Measurements from ENCODE around the gene IL2RA.
A peak's percentile ranks its signal among the peaks of the same experiment; 100 is the strongest.

IL2RA gene

GRCh38 chr10:5981529-5981928 lies 80.6 kb downstream of the IL2RA start:
- Histone ChIP-seq H4K20me1 (ENCODE audit: insufficient read depth, low read length) (no peaks in the 10 kb centered on the region), H3K36me3 (ENCODE audit: insufficient read depth, low read length) (no peaks in the 10 kb centered on the region), H3K4me3 (ENCODE audit: low read depth, low read length, poor library complexity, severe bottlenecking) (no peak overlapping the region), H3K4me2 (ENCODE audit: low read length) (no peak overlapping the region), H3K79me2 (ENCODE audit: insufficient read depth, low read length) (no peaks in the 10 kb centered on the region), H3K9ac (ENCODE audit: low read length) (no peak overlapping the region), H2AFZ (ENCODE audit: low read length) (no peak overlapping the region), H3K9me3 (ENCODE audit: low read length) (no peaks in the 10 kb centered on the region), H3K27me3 (ENCODE audit: insufficient read depth, low read length) (no peaks in the 10 kb centered on the region; the same call in 1 of the 2 replicates), H3K4me1 (ENCODE audit: insufficient read depth, low read length, severe bottlenecking) (peaks cover 10% of the 10 kb centered on the region), H3K9me2 (ENCODE audit: low read depth, low read length) (no peaks in the 10 kb centered on the region), H3F3A (ENCODE audit: insufficient read depth, low read length) (no peaks in the 10 kb centered on the region), H3K27ac (ENCODE audit: low read depth, low read length, poor library complexity, severe bottlenecking) (no peak overlapping the region)
- TF ChIP-seq CTCF (IDR thresholded peaks at IDR 0.05; ENCODE audit: low read length) (no peak), EZH2 (IDR thresholded peaks at IDR 0.05; ENCODE audit: borderline replicate concordance, low read length) (no peak)

- H4K20me1 ChIP-seq (ENCODE audit: insufficient read depth, low read length) = no peaks in the 10 kb centered on the region
- H3K9ac ChIP-seq (ENCODE audit: low read length) = peak overlapping the region; percentile 24; the same call in 1 of the 2 replicates
- no peaks in the 10 kb centered on the region for H3K36me3 ChIP-seq (ENCODE audit: insufficient read depth, low read length)
- peaks cover 15% of the 10 kb centered on the region for H3K4me1 ChIP-seq (ENCODE audit: insufficient read depth, low read length, severe bottlenecking)
- H3K27me3 ChIP-seq (ENCODE audit: insufficient read depth, low read length) = no peaks in the 10 kb centered on the region; the same call in 1 of the 2 replicates
- no peaks in the 10 kb centered on the region for H3F3A ChIP-seq (ENCODE audit: insufficient read depth, low read length)
- H3K79me2 ChIP-seq (ENCODE audit: insufficient read depth, low read length) = no peaks in the 10 kb centered on the region
- peak overlapping the region; percentile 66 for H3K4me3 ChIP-seq (ENCODE audit: low read depth, low read length, poor library complexity, severe bottlenecking)
- TF ChIP-seq CTCF (IDR thresholded peaks at IDR 0.05; ENCODE audit: low read length) = no peak
- no peaks in the 10 kb centered on the region for H3K9me3 ChIP-seq (ENCODE audit: low read length)
- no peak overlapping the region for H2AFZ ChIP-seq (ENCODE audit: low read length)
- no peaks in the 10 kb centered on the region for H3K9me2 ChIP-seq (ENCODE audit: low read depth, low read length)
- H3K27ac ChIP-seq (ENCODE audit: low read depth, low read length, poor library complexity, severe bottlenecking) = no peak overlapping the region
- H3K4me2 ChIP-seq (ENCODE audit: low read length) = peak overlapping the region; percentile 60
Observed at GRCh38 chr10:5978230-5978489, 84.0 kb downstream of the IL2RA start.

GRCh38 chr10:5977471-5978229 lies 84.5 kb downstream of the IL2RA start, which contains the start of gene IL15RA:
TSS of gene IL15RA (minus strand) at chr10:5977543. CDS start at chr10:5977492, 51 bp downstream.
- peak within 1 kb of the TSS; percentile 42 for H3K9ac ChIP-seq (ENCODE audit: low read length)
- no peaks in the 10 kb centered on the region for H4K20me1 ChIP-seq (ENCODE audit: insufficient read depth, low read length)
- no peak for TF ChIP-seq EZH2 (IDR thresholded peaks at IDR 0.05; ENCODE audit: borderline replicate concordance, low read length)
- TF ChIP-seq CTCF (IDR thresholded peaks at IDR 0.05; ENCODE audit: low read length) = no peak; the same call in 1 of the 2 replicates
- peaks cover 15% of the 10 kb centered on the region for H3K4me1 ChIP-seq (ENCODE audit: insufficient read depth, low read length, severe bottlenecking)
- no peaks in the 10 kb centered on the region for H3F3A ChIP-seq (ENCODE audit: insufficient read depth, low read length)
- no peaks in the 10 kb centered on the region for H3K9me3 ChIP-seq (ENCODE audit: low read length)
- H2AFZ ChIP-seq (ENCODE audit: low read length) = no peak within 1 kb of the TSS
- H3K27ac ChIP-seq (ENCODE audit: low read depth, low read length, poor library complexity, severe bottlenecking) = no peak within 1 kb of the TSS
- peak within 1 kb of the TSS; percentile 60 for H3K4me2 ChIP-seq (ENCODE audit: low read length)
- H3K27me3 ChIP-seq (ENCODE audit: insufficient read depth, low read length) = no peaks in the 10 kb centered on the region; the same call in 1 of the 2 replicates
- H3K9me2 ChIP-seq (ENCODE audit: low read depth, low read length) = no peaks in the 10 kb centered on the region
- H3K4me3 ChIP-seq (ENCODE audit: low read depth, low read length, poor library complexity, severe bottlenecking) = peak within 1 kb of the TSS; percentile 66
- no peaks in the 10 kb centered on the region for H3K36me3 ChIP-seq (ENCODE audit: insufficient read depth, low read length)
- H3K79me2 ChIP-seq (ENCODE audit: insufficient read depth, low read length) = no peaks in the 10 kb centered on the region
